K562 (cell line): ENCODE measurements around the gene DRD1. TPM values are rescaled to one million over a fixed set of nuclear protein-coding genes. Genes with fewer than 3 reads are reported as not detected.
A peak's percentile ranks its signal among the peaks of the same experiment; 100 is the strongest.

Source experiments
- ATAC-seq: fragments of 200-7000 bp; cut with Tn5 transposase; 3 replicates; pipeline ENCODE4 v1.9.1; 2020; ENCODE audit warnings: moderate library complexity
- BruUV-seq: library from RNA; stranded (reverse); fragments of 400-500 nt; replicated peaks from 2 replicates; lab custom pipeline; 2021; lab: Mats Ljungman, UMichigan
- CTCF ChIA-PET: fragments of 300-600 bp; formaldehyde crosslinking; extraction: SDS; loops from one replicate; lab custom pipeline; 2021; ENCODE audit warnings: low intra/inter-chr PET ratio; lab: Yijun Ruan, JAX
- POLR2A ChIA-PET: fragments of 300-600, 350-650 bp; sonication (Branson Sonifier 250); formaldehyde crosslinking; extraction: SDS; loops from one replicate; lab custom pipeline; 2021; ENCODE audit warnings: antibody characterized with exemption, inconsistent platforms; lab: Yijun Ruan, JAX
- DNase-seq, 4 experiments: peaks; one replicate each; pipeline versions ENCODE4 v3.0.0 to v3.0.0-alpha.2; 2011 to 2018; ENCODE audit warnings: low spot score in 3 of 4, mixed read lengths in 3 of 4; ENCODE audit errors: extremely low read depth in 1 of 4
- FAIRE-seq: peaks from 2 replicates; lab custom pipeline; 2011; peaks lifted over from hg19 to GRCh38; lab: Jason Lieb, UNC
- H2AFZ ChIP-seq: 2 replicates; pipeline ENCODE4 v1.6.0; 2011; ENCODE audit warnings: low read depth, low read length, control low read depth, inconsistent platforms
- H3K27ac ChIP-seq: fragments of 200-600 bp; 3 replicates; pipeline ENCODE4 v1.8.0; 2011; ENCODE audit warnings: low read depth, mild to moderate bottlenecking, control low read depth, inconsistent platforms, low read length, moderate library complexity, mixed read lengths; ENCODE audit errors: extremely low read depth
- H3K27me3 ChIP-seq, 2 experiments: fragments of 300-600 bp in 1 of 2; 2 replicates in 1 of 2; 3 replicates in 1 of 2; pipeline versions ENCODE4 v1.6.0 to v1.8.0; 2011; ENCODE audit warnings: inconsistent platforms in 2 of 2, low read length in 2 of 2, mild to moderate bottlenecking in 1 of 2, mixed read lengths in 1 of 2, moderate library complexity in 1 of 2; ENCODE audit not compliant: control insufficient read depth in 2 of 2, insufficient read depth in 2 of 2
- H3K36me3 ChIP-seq: fragments of 300-600 bp; 3 replicates; pipeline ENCODE4 v1.8.0; 2011; ENCODE audit warnings: mild to moderate bottlenecking, low read length, inconsistent platforms; ENCODE audit not compliant: control insufficient read depth, insufficient read depth
- H3K4me1 ChIP-seq, 2 experiments: fragments of 200-600 bp in 1 of 2; replicated peaks in 1 of 2; 2 replicates in 1 of 2; 3 replicates in 1 of 2; pipeline versions ENCODE4 v1.5.1 to v1.8.0; 2011; ENCODE audit warnings: inconsistent platforms in 2 of 2, low read length in 2 of 2, mild to moderate bottlenecking in 1 of 2, mixed read lengths in 1 of 2, moderate library complexity in 1 of 2; ENCODE audit not compliant: control insufficient read depth in 2 of 2, insufficient read depth in 2 of 2
- H3K4me2 ChIP-seq: 2 replicates; pipeline ENCODE4 v1.6.1; 2011; ENCODE audit warnings: low read length, control low read depth, inconsistent platforms, mixed read lengths; ENCODE audit not compliant: insufficient read depth
- H3K4me3 ChIP-seq: fragments of 200-600 bp; sonication (generic), shearing (Covaris generic); 2 replicates; pipeline ENCODE4 v1.5.1; 2016; ENCODE audit warnings: control low read depth, inconsistent platforms
- H3K79me2 ChIP-seq: fragments of 200-600 bp; 3 replicates; pipeline ENCODE4 v1.8.0; 2011; ENCODE audit warnings: low read length, inconsistent platforms; ENCODE audit not compliant: control insufficient read depth, insufficient read depth
- H3K9ac ChIP-seq, 2 experiments: 2 replicates each; pipeline versions ENCODE4 v1.6.0 to v1.6.1; 2011; ENCODE audit warnings: low read depth in 2 of 2, low read length in 2 of 2, control low read depth in 1 of 2, inconsistent platforms in 1 of 2, mild to moderate bottlenecking in 1 of 2, mixed read lengths in 1 of 2; ENCODE audit not compliant: insufficient read depth in 1 of 2
- H3K9me1 ChIP-seq: one replicate; pipeline ENCODE4 v1.6.0; 2011; ENCODE audit warnings: inconsistent platforms, mild to moderate bottlenecking, low read length, moderate library complexity; ENCODE audit not compliant: control insufficient read depth, insufficient read depth
- H3K9me3 ChIP-seq: replicated peaks from 2 replicates; pipeline ENCODE4 v1.5.1; 2011; ENCODE audit warnings: low read depth, low read length, inconsistent platforms; ENCODE audit not compliant: control insufficient read depth, insufficient read depth
- H4K20me1 ChIP-seq: replicated peaks from 2 replicates; pipeline ENCODE4 v1.6.1; 2011; ENCODE audit warnings: low read length, inconsistent platforms, mixed read lengths; ENCODE audit not compliant: control insufficient read depth, insufficient read depth
- ARID1B ChIP-seq: fragments of 450-650 bp; IDR thresholded peaks from 2 replicates; pipeline ENCODE4 v1.6.1; 2016; ENCODE audit warnings: antibody characterized with exemption, mild to moderate bottlenecking, inconsistent platforms
- ESRRA ChIP-seq: fragments of 450-650 bp; IDR thresholded peaks from 2 replicates; pipeline ENCODE4 v1.6.1; 2014; ENCODE audit warnings: low read depth, mild to moderate bottlenecking, moderate library complexity, borderline replicate concordance
- GABPB2 ChIP-seq: fragments of 250-450 bp; sonication (Bioruptor Pico); conservative IDR thresholded peaks from 2 replicates; pipeline ENCODE4 v1.5.1; 2021; ENCODE audit warnings: mild to moderate bottlenecking
- HDAC1 ChIP-seq, 2 experiments: fragments of 450-650 bp; IDR thresholded peaks; 2 replicates each; pipeline ENCODE4 v1.6.1; 2016 to 2017; ENCODE audit warnings: inconsistent platforms in 1 of 2, mild to moderate bottlenecking in 1 of 2, moderate library complexity in 1 of 2
- KAT2B ChIP-seq: IDR thresholded peaks from one replicate; pipeline ENCODE4 v1.6.1; 2012; ENCODE audit warnings: low read depth, mild to moderate bottlenecking, control low read depth, inconsistent platforms, low read length, moderate library complexity
- MEIS2 ChIP-seq: fragments of 450-650 bp; IDR thresholded peaks from 2 replicates; pipeline ENCODE4 v1.6.1; 2014; ENCODE audit warnings: mild to moderate bottlenecking; ENCODE audit not compliant: partially characterized antibody
- NFATC3 ChIP-seq: fragments of 450-650 bp; IDR thresholded peaks from 2 replicates; pipeline ENCODE4 v1.6.1; 2017; ENCODE audit warnings: mild to moderate bottlenecking
- RFX1 ChIP-seq: fragments of 450-650 bp; IDR thresholded peaks from 2 replicates; pipeline ENCODE4 v1.6.1; 2016; ENCODE audit warnings: mild to moderate bottlenecking, moderate library complexity
- SPI1 ChIP-seq: IDR thresholded peaks from 2 replicates; pipeline ENCODE4 v1.6.1; 2011; ENCODE audit warnings: low read depth, low read length, control low read depth, borderline replicate concordance
- ZBED1 ChIP-seq: IDR thresholded peaks from 2 replicates; pipeline ENCODE4 v1.6.1; 2014
- WGBS: fragments of 100-300 bp; shearing (Covaris generic); methylation state at CpG from one replicate; pipeline ENCODE4 v1.1.6; 2016; ENCODE audit warnings: low coverage, mixed read lengths; ENCODE audit not compliant: insufficient coverage; ENCODE audit errors: missing lambda C conversion rate; 5-methylcytosine and 5-hydroxymethylcytosine counted together
- in situ Hi-C: fragments of 300-500 bp; cut with MboI; formaldehyde crosslinking; loops from 4 replicates; pipeline ENCODE4 v1.15.0; 2018; ENCODE audit warnings: inconsistent platforms, mixed read lengths
- intact Hi-C: fragments of 100-400 bp; cut with micrococcal nuclease; formaldehyde crosslinking; loops from 2 replicates; pipeline ENCODE4 v1.14.2; 2022
- polyA plus RNA-seq, 8 experiments: library from polyadenylated mRNA; depleted of rRNA in 4 of 8; stranded (reverse) in 5 of 8; unstranded in 3 of 8; fragments of >200 nt; fragmentation: Nextera tagmentation in 2 of 8; fragmentation: Illumina TruSeq in 1 of 8; extraction: Ambion mirVana in 2 of 8; extraction: Trizol in 1 of 8; gene quantifications; 2 replicates each; pipeline versions ENCODE4 v1.2.1 to v1.2.3, GENCODE V29; 2011 to 2014; ENCODE audit warnings: inconsistent platforms in 1 of 8, missing spikeins in 1 of 8
- total RNA-seq, 7 experiments: library from RNA; depleted of rRNA in 6 of 7; stranded (reverse); fragments of >200 nt in 6 of 7; fragmentation: Illumina TruSeq in 2 of 7; extraction: Trizol in 2 of 7; gene quantifications; 2 replicates each; pipeline versions ENCODE4 v1.2.1 to v1.2.3, GENCODE V29; 2011 to 2021; ENCODE audit warnings: low replicate concordance in 1 of 7

DRD1 gene
- total and polyA plus RNA-seq, 9 of the 15 experiments (the other 6 are each of a cell fraction or from before 2014, with no cell fraction given) = not detected

GRCh38 chr5:175491223-175491622 lies 47.2 kb upstream of the DRD1 start (continued):
- TF ChIP-seq NFATC3 = no peak
- no peak for TF ChIP-seq KAT2B
- TF ChIP-seq ARID1B = no peak
- TF ChIP-seq ZBED1 = no peak
- no peak for TF ChIP-seq HDAC1 (IDR thresholded peaks at IDR 0.05)

DNA sequence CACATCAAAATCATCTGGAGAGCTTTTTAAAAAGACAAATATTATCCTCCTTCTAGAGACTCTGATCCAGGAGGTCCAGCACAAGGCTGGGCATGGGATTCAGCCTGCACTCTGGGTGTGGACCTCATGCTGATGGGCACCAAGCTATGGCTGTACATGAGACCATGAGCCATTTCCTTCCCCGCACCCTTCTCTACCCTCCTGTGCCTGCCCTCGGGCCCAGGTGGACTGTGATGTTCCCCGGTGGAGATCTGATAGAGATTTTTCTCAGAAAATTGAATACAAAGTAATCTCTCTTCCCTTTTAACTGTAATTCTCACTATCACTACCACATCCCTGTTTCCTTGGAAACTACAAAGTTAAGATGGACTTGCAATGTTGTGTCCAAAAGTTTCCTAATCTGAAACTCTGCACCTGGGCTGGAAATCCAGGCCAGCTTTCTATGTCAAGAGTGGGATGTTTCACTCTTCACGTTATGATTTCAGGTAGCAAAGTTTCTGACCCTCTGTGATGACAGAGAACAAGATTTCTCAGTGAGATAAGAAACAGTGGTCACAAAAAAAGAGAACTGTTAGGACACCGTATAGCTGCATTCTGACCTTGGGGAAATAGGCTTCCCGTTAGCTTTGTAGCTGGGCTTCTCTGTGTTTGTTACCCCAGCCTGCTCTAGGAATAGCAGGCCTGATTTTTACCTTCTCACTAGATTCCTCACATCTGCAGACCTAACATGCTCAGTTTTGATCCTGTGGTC lies 45.9 kb upstream of the DRD1 start:
- Histone ChIP-seq H2AFZ (no peak overlapping the region), H3K27ac (no peak overlapping the region), H3K27me3 (no peaks in the 10 kb centered on the region), H3K79me2 (peaks cover 94% of the 10 kb centered on the region), H3K4me3 (no peak overlapping the region), H3K9ac (peak overlapping the region in 1 of 2 experiments; percentile 72; a peak in 1 of 4 replicates), H4K20me1 (peaks cover 47% of the 10 kb centered on the region), H3K9me3 (no peaks in the 10 kb centered on the region), H3K9me1 (no peaks in the 10 kb centered on the region), H3K36me3 (peaks cover 93% of the 10 kb centered on the region), H3K4me1 (peaks cover 0 to 4% of the 10 kb centered on the region in 2 experiments; a peak in 2 of 5 replicates), H3K4me2 (no peak overlapping the region)
- no peak for FAIRE-seq
- CTCF ChIA-PET = no interaction called here
- in situ Hi-C loops (no loop called here), intact Hi-C loops (no loop called here)
- no TSS peak for BruUV-seq
- TF ChIP-seq RFX1 = peak; percentile 33
- peak; percentile 58 for TF ChIP-seq ESRRA
- TF ChIP-seq SPI1 = peak; percentile 47; the same call in 1 of the 2 replicates
- TF ChIP-seq MEIS2 = peak; percentile 62
- no peak for TF ChIP-seq GABPB2 (CRISPR knock-in tag)
- ATAC-seq = peak; percentile 26; the same call in 1 of the 3 replicates
- no peak for DNase-seq
- POLR2A ChIA-PET = interaction anchor here (0.6 to 4.1 kb wide), 4 partner anchors 10 to 99 kb away, joined by 3 to 24 read pairs (median 3); partner anchors contain the start of genes DRD1 and SFXN1
- WGBS = 42% methylated on average over 6 of the region's 6 CpGs
